HG03342 (cell line): ENCODE data around the gene DSP.

Experiments
- ATAC-seq: cut with Tn5 transposase; IDR thresholded peaks from one replicate; pipeline ENCODE4 v1.9.1; 2021; ENCODE audit warnings: mild to moderate bottlenecking, moderate library complexity; ENCODE audit not compliant: unreplicated experiment

Gene DSP

GRCh38 chr6:7541175-7542064 is at the start of gene DSP:
DSP (plus strand) TSS chr6:7541671; CDS start chr6:7541916, 245 bp downstream.
- no peak for ATAC-seq

GRCh38 chr6:7493866-7494265 is 47.6 kb upstream of the DSP start:
- no peak for ATAC-seq

- ATAC-seq = no peak
These were observed 46.8 kb upstream of the DSP start for GRCh38 chr6:7494638-7495037.

GRCh38 chr6:7496266-7496875 is 45.1 kb upstream of the DSP start:
- no peak for ATAC-seq

- no peak for ATAC-seq
These were observed 40.7 kb upstream of the DSP start for GRCh38 chr6:7500752-7501282.

GRCh38 chr6:7502743-7503142 is 38.7 kb upstream of the DSP start:
- no peak for ATAC-seq

- no peak for ATAC-seq
These were observed 37.4 kb upstream of the DSP start for GRCh38 chr6:7504041-7504440.

GRCh38 chr6:7505189-7505699 is 36.2 kb upstream of the DSP start:
- no peak for ATAC-seq

GRCh38 chr6:7507600-7507999 is 33.9 kb upstream of the DSP start:
- ATAC-seq = no peak

GRCh38 chr6:7512320-7512719 is 29.2 kb upstream of the DSP start:
- ATAC-seq = no peak

GRCh38 chr6:7513529-7513928 is 27.9 kb upstream of the DSP start:
- ATAC-seq = no peak

- ATAC-seq = no peak
These were observed 26.1 kb upstream of the DSP start for GRCh38 chr6:7515363-7515762.

- ATAC-seq = no peak
These were observed 22.6 kb upstream of the DSP start for GRCh38 chr6:7518877-7519276.

GRCh38 chr6:7522873-7523272 is 18.6 kb upstream of the DSP start:
- ATAC-seq = no peak

GRCh38 chr6:7523922-7524321 is 17.5 kb upstream of the DSP start:
- ATAC-seq = no peak

GRCh38 chr6:7526755-7527154 is 14.7 kb upstream of the DSP start:
- ATAC-seq = no peak

- no peak for ATAC-seq
These were observed 12.9 kb upstream of the DSP start for GRCh38 chr6:7528565-7528964.

GRCh38 chr6:7529141-7529540 is 12.3 kb upstream of the DSP start:
- ATAC-seq = no peak

GRCh38 chr6:7532232-7532631 is 9.2 kb upstream of the DSP start:
- ATAC-seq = no peak

GRCh38 chr6:7532821-7533220 is 8.7 kb upstream of the DSP start:
- no peak for ATAC-seq

- ATAC-seq = no peak
These were observed 7.3 kb upstream of the DSP start for GRCh38 chr6:7534192-7534591.

GRCh38 chr6:7535498-7535897 is 6.0 kb upstream of the DSP start:
- ATAC-seq = no peak
